GM21576 (cell line): ENCODE data around the gene TDRD6.
"Not testable (repeated sequence)": the region's sequence is repeated elsewhere in the genome, so short reads cannot be mapped to it uniquely, and the experiment has no call there.

ENCODE experiments used
- ATAC-seq: cut with Tn5 transposase; IDR thresholded peaks from one replicate; pipeline ENCODE4 v1.9.1; 2021; ENCODE audit warnings: mild to moderate bottlenecking, moderate library complexity; ENCODE audit not compliant: unreplicated experiment

TDRD6 gene

GRCh38 chr6:46687619-46688097, at the start of gene TDRD6:
Gene TDRD6 (plus strand): TSS chr6:46687885. CDS start chr6:46688129, 244 bp downstream.
- no peak for ATAC-seq

GRCh38 chr6:46637933-46638332, 49.8 kb upstream of the TDRD6 start:
- no peak for ATAC-seq

- no peak for ATAC-seq
These were observed 49.0 kb upstream of the TDRD6 start for GRCh38 chr6:46638650-46639049.

- ATAC-seq, result no peak
These were observed 44.5 kb upstream of the TDRD6 start for GRCh38 chr6:46642928-46643751.

GRCh38 chr6:46645265-46645664, 42.4 kb upstream of the TDRD6 start:
- ATAC-seq, result no peak

- ATAC-seq, result not testable (repeated sequence)
These were observed 39.6 kb upstream of the TDRD6 start for GRCh38 chr6:46648108-46648507.

GRCh38 chr6:46648869-46649492, 38.7 kb upstream of the TDRD6 start:
- ATAC-seq, result no peak

- ATAC-seq, result no peak
These were observed 36.7 kb upstream of the TDRD6 start for GRCh38 chr6:46651006-46651405.

GRCh38 chr6:46651816-46652215, 35.9 kb upstream of the TDRD6 start:
- no peak for ATAC-seq

GRCh38 chr6:46652232-46652602, 35.5 kb upstream of the TDRD6 start:
- no peak for ATAC-seq

GRCh38 chr6:46652603-46653438, 34.9 kb upstream of the TDRD6 start, which contains the start of the genes CYP39A1 and SLC25A27:
Gene CYP39A1 (minus strand): TSS chr6:46652818. CDS start chr6:46652582, 236 bp downstream.
Gene SLC25A27 (plus strand): TSS chr6:46652975. CDS start chr6:46653193, 218 bp downstream.
- ATAC-seq, result peak; percentile 100

- no peak for ATAC-seq
These were observed 34.1 kb upstream of the TDRD6 start for GRCh38 chr6:46653439-46654195.

- no peak for ATAC-seq
These were observed 31.9 kb upstream of the TDRD6 start for GRCh38 chr6:46655803-46656202.

GRCh38 chr6:46657642-46658041, 30.0 kb upstream of the TDRD6 start:
- no peak for ATAC-seq

GRCh38 chr6:46661483-46661882, 26.2 kb upstream of the TDRD6 start:
- no peak for ATAC-seq

- no peak for ATAC-seq
These were observed 20.3 kb upstream of the TDRD6 start for GRCh38 chr6:46667377-46667776.

- no peak for ATAC-seq
These were observed 13.3 kb upstream of the TDRD6 start for GRCh38 chr6:46674410-46674809.

- no peak for ATAC-seq
These were observed 10.9 kb upstream of the TDRD6 start for GRCh38 chr6:46676604-46677313.

- ATAC-seq, result no peak
These were observed 10.4 kb upstream of the TDRD6 start for GRCh38 chr6:46677314-46677654.

- ATAC-seq, result no peak
These were observed 2.9 kb upstream of the TDRD6 start for GRCh38 chr6:46684771-46685170.
